GM19468 (cell line): ENCODE data around the gene IPCEF1.
A peak's percentile ranks its signal among the peaks of the same experiment; 100 is the strongest.
"Not testable (repeated sequence)": the region's sequence is repeated elsewhere in the genome, so short reads cannot be mapped to it uniquely, and the experiment has no call there.

Source experiments
- ATAC-seq: cut with Tn5 transposase; IDR thresholded peaks from one replicate; pipeline ENCODE4 v1.9.1; 2021; ENCODE audit warnings: mild to moderate bottlenecking, moderate library complexity, moderate number of reproducible peaks; ENCODE audit not compliant: unreplicated experiment; ENCODE audit errors: extremely low read depth

Gene IPCEF1

GRCh38 chr6:154230910-154231595, 125.5 kb downstream of the IPCEF1 start:
- ATAC-seq: no peak

- no peak for ATAC-seq
These were observed 126.2 kb downstream of the IPCEF1 start for GRCh38 chr6:154230393-154230792.

- peak; percentile 68 for ATAC-seq
These were observed 126.8 kb downstream of the IPCEF1 start for GRCh38 chr6:154229786-154230185.

- no peak for ATAC-seq
These were observed 128.1 kb downstream of the IPCEF1 start for GRCh38 chr6:154228521-154228905.

- no peak for ATAC-seq
These were observed 128.6 kb downstream of the IPCEF1 start for GRCh38 chr6:154227862-154228520.

- no peak for ATAC-seq
These were observed 130.1 kb downstream of the IPCEF1 start for GRCh38 chr6:154226461-154226860.

GRCh38 chr6:154223296-154223695, 133.3 kb downstream of the IPCEF1 start:
- ATAC-seq: no peak

GRCh38 chr6:154222716-154223115, 133.9 kb downstream of the IPCEF1 start:
- ATAC-seq: no peak

- no peak for ATAC-seq
These were observed 137.4 kb downstream of the IPCEF1 start for GRCh38 chr6:154219250-154219649.

GRCh38 chr6:154218787-154219186, 137.8 kb downstream of the IPCEF1 start:
- no peak for ATAC-seq

GRCh38 chr6:154218301-154218700, 138.3 kb downstream of the IPCEF1 start:
- no peak for ATAC-seq

GRCh38 chr6:154213782-154214181, 142.8 kb downstream of the IPCEF1 start:
- no peak for ATAC-seq

GRCh38 chr6:154210678-154211077, 145.9 kb downstream of the IPCEF1 start:
- ATAC-seq: no peak

GRCh38 chr6:154209555-154209954, 147.0 kb downstream of the IPCEF1 start:
- ATAC-seq: no peak

GRCh38 chr6:154206996-154207395, 149.6 kb downstream of the IPCEF1 start:
- ATAC-seq: no peak

GRCh38 chr6:154206141-154206540, 150.5 kb downstream of the IPCEF1 start:
- no peak for ATAC-seq

GRCh38 chr6:154202958-154203357, 153.6 kb downstream of the IPCEF1 start:
- no peak for ATAC-seq

GRCh38 chr6:154202339-154202738, 154.3 kb downstream of the IPCEF1 start:
- ATAC-seq: no peak

- ATAC-seq: not testable (repeated sequence)
These were observed 154.9 kb downstream of the IPCEF1 start for GRCh38 chr6:154201688-154202087.

- ATAC-seq: no peak
These were observed 159.3 kb downstream of the IPCEF1 start for GRCh38 chr6:154197196-154197860.

- ATAC-seq: no peak
These were observed 160.2 kb downstream of the IPCEF1 start for GRCh38 chr6:154196333-154196885.
